ENCODE results near the gene KRTAP12-3.
A peak's percentile ranks its signal among the peaks of the same experiment; 100 is the strongest.
"Not testable (repeated sequence)": the region's sequence is repeated elsewhere in the genome, so short reads cannot be mapped to it uniquely, and the experiment has no call there.

KRTAP12-3 gene

DNA sequence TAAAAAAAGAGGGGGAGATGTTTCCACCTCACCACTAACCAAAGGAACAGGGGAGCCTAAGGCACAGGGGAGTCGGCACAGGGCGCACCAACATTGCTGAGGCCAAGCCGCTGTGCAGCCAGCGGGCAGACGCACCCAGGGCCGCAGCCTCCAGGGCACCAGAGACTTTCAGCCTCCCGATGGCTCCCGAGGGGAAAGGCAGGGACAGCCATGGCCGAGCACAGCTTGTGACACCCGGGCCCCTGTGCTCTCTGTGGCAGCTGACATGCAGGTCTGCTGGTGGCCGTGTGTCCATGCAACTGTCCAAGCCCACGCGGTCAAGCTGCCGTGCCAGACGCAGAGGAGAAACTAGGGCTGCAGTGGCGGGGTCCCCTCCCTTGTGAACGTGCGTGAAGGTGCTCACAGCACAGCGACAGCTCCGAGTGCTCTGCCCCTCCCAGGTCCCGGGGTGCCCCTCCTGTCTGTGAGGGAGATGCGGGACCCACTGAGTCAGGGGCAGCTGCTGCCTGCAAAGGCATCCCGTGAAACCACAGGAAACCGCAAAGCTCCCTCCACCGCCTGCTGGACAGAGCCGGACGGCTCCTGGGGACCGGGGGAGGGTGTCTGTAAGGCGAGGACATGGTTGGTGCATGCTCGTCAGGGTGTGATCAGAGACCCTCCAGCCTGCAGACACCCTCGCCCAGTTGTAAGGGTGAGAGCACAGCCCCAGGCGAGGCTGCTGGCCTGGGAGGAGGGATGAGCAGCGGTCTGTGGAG, 9.0 kb upstream of the KRTAP12-3 start:
- DNase-seq: no peak
- intact Hi-C loops (cut with DNase I): no loop called here

DNA sequence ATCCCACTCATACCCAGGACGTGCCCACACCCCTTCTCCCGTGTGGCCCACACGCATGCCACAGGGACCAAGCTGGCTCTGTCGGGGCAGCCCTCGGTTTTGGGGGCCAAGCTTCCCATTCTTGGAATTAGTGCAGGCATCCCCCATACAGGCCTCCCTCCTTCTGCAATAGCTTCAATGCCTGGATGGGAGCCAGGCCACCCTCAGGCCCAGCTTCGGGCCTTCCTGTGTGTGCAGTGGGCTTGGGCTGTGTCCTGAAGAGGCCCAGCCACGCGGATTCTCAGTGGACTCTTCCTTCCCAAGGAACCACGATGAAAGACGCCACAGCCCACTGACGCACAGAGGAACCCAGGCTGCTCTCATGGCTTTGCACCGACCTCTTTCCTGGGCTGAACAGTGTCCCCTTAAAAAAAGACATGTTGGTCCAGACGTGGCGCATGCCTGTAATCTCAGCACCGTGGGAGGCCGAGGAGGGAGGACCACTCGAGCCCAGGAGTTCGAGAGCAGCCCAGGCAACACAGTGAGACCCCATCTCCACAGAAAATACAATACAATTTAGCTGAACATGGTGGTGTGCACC, 8.1 kb upstream of the KRTAP12-3 start:
- intact Hi-C loops (cut with DNase I): no loop called here

DNA sequence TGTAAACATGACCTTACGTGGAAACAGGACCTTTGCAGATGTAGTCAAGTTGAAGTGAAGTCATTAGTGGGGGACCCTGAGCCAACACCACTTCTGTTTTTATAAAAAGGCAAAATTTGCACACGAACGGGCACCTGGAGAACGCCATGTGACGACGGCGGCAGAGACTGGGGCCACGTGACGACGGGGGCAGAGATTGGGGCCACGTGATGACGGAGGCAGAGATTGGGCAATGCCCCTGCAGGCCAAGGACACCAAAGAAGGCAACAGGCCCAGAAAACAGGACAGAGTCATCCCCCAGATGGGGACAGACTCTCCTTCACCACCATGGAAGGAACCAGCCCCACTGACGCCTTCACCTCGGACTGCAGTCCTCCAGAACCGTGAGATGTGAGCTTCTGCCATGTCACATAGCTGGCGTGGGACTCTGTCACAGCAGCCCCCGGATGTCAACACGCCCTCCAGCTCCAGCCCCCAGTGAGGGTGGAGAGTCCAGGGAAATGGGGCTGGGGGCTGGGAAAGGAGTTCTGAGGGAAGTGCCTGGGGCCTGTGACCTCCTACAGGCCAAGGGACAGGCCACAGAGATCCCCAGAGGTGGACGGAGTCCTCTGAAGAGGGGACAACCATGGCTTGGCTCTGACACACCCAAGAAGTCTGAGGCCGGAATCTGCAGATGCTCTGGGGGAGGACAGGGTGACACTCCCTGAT, 7.3 kb upstream of the KRTAP12-3 start:
- intact Hi-C loops (cut with DNase I): no loop called here
- DNase-seq: no peak

More for the DNA sequence above, 8.1 kb upstream of the KRTAP12-3 start:
- DNase-seq: no peak

DNA sequence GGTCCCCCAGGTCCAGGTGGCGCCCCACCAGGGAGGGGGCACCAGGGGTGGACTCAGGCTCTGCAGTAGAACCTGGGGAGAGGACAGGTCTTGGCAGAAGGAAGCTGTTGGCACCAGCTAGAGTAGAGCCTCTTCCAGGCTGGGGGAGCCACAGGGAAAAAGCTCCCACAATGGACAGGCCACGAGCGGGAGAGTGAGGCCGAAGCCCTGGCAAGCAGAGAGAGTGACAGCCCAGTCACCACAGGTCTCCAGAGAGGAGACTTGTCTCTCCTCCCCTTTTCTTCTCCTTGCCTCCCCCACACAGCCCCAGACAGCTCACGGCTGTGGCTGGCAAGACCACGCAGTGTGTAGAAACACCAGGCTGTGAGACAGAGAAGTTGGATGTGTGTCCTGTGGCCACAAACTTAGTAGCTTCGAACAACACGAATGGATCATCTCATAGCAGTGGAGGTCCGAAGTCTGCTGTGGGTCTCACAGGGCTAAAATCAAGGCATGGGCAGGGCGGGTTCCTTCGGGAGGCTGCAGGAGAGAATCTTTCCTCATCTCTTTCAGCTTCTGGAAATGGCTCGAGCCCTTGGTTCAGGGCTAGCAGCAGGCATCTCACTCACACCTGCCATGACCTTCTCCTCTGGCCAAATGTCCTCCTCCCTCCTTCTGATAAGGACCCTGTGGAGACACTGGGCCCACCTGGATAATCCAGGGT, 6.6 kb upstream of the KRTAP12-3 start:
- no peak for DNase-seq
- intact Hi-C loops (cut with DNase I): no loop called here

DNA sequence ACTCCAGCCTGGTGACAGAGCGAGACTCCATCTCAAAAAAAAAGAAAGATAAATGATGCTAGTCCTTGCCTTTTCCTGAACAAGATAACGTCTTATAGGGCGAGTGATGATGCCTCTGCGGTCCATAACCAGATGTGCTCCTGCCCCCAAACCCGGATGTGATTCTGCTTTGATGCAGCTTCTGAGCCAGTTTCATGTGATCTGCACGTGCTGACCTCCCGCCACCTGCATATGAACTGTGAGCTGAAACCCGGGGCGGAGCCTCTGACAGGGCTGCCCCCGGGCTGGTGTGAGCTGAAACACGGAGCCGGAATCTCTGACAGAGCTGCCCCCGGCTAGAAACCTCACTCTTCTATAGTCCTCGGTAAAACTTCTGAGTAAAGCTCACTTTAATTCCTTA, 4.6 kb upstream of the KRTAP12-3 start:
- intact Hi-C loops (cut with DNase I): no loop called here
- DNase-seq: no peak

DNA sequence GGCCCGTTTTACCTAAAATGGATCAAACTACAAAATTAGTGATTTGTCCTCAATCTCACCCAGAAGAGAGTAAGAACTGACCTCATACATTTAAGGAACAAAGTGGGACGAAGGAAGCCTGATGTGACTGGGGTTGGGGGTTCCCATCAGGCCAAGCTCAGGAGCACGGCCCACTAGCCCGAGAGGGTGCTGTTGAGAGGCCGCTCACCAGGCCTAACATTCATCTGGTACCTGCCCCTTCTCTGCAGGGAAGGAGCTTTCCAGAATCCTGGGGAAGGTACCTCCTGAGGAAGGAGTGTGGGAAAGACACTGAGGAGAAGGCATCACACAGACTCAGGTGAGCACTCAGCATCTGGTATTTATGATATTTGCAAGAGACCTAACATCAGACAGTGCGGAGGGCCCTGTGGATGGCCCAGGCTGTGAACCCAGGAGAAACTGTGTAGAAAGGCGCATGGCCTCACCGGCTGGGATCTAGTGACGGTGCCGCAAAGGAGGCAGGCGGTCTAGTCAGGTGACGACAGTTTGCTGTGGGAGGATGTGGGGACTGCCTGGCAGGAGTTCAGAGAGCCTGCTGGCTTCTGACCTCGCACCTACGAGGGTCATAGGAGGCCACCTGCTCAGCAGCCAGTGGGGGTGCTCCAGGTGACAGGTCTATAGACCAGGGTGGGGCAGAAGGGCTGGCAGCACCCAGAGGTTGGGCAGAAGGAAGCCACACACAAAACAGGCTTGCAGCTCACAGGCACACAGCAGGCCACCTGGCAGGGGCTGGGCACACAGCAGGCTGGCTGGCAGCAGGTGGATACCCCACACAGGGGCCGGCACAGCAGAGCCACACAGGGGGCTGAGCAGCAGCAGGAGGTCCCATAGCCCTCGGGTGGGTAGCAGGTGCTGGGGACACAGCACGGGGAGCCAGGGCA, 3.8 kb upstream of the KRTAP12-3 start:
- intact Hi-C loops (cut with DNase I): no loop called here
- no peak for DNase-seq

DNA sequence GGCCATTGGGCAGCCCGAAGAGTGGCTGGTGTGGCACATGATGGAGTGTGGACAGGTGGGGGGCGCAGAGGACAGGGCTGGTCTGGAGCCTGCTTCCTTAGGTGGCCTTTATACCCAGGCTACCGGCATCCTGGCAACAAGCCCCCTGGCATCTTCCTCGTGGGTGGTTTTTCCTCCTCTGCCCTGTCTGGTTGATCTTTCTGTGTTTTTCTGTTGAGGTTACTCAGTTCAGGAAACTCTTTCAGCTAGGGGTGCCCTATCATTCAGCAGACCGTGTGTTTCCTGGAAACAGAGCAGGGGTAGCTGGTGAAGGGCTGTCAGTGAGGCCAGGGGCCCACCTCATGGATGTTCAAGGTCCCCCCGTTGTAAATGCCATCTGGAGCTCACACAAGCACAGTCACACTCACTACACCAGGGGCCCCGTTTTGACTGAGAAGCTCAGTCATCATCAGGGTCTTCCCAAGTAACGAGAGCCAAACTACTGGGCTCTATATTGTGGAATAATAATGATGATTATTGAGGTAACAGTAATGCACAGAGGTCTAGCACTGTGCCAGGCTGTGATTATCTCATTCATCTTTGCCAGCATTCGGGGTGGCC, 3.1 kb upstream of the KRTAP12-3 start, which contains the start of gene KRTAP12-4:
TSS of gene KRTAP12-4 (minus strand) at position 84 of the 600 bp plus-strand sequence. CDS start at position 39, 45 bp downstream.
- DNase-seq: no peak
- intact Hi-C loops (cut with DNase I): no loop called here

DNA sequence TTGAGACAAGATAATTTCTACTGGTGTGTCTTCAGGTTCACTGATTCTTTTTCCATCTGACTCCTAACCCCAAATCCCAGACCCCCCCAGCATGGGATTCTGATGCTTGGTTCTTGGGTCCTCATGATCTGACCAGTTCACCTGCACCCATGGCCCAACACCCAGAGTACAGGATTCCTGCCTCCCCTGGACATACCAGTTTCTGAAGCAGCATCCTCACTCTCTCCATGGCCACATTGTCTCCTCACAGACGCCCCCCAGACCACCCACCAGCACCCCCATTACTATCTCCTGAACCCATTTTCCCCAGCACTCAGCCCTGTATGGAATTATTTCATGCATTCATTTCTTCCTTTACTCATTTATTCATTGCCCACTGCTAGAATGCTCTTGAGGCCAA, 864 bp upstream of the KRTAP12-3 start:
- intact Hi-C loops (cut with DNase I): no loop called here
- DNase-seq: no peak

DNA sequence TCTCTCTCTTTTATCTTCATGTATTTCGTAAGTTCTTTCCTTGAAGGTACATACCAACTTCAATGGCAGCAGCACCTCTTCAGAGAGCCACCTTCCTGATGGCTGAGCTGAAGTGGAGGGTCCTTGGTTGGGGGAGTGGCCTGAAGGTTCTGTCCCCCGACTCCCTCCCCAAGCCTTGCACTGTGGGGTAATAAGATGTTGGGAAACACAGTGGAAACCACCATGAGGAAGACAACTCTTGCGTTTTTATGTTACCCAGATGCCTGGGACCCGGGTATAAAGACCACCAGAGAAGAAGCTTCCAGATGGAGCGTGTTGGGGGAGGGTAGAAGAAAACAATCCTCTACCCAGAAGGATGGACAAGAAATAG, 794 bp downstream of the KRTAP12-3 start:
- intact Hi-C loops (cut with DNase I): no loop called here
- DNase-seq: no peak

DNA sequence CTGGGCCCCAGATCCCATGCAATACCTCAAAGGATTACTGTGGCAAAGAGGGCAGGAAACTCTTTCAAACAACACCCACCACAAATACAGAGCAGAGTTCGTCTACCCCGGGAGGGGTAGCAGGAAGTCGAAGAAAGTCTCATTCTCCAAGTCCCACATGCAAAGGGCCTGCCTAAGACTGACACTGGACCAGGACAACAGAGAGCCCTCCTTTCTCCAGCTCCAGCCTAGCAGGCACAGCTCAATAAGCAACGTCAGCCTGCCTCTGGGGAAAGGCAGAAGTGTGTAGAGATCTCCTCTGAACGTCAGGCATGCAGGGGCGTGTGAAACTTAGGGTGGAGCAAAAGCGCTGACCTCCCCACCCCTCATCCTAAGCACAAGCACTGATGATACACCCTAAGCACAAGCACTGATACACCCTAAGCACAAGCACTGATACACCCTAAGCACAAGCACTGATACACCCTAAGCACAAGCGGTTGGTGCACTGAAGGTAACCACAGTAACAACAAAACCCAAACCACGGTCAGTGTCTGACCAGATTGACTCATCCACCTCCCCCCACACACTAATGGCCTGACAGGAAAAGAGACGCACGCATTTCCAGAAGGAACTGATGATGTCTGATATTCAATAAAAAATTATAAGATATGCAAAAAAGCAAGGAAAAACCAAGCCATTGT, 1.3 kb downstream of the KRTAP12-3 start:
- no peak for DNase-seq

DNA sequence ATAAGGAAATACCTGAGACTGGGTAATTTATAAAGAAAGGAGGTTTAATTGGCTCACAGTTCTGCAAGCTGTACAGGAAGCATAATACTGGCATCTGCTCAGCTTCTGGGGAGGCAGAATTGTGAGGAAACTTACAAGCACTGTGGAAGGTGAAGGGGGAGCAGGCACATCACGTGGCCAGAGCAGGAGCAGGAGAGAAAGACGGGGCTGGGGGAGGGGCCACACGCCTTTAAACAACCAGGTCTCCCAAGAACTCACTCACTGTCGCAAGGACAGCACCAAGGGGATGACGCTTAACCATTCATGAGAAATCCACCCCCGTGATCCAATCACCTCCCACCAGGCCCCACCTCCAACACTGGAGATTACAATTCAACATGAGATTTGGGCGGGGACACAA, 3.8 kb downstream of the KRTAP12-3 start:
- intact Hi-C loops (cut with DNase I); DNase-seq: not testable (repeated sequence)

More for the DNA sequence above, 1.3 kb downstream of the KRTAP12-3 start:
- intact Hi-C loops (cut with DNase I): no loop called here

DNA sequence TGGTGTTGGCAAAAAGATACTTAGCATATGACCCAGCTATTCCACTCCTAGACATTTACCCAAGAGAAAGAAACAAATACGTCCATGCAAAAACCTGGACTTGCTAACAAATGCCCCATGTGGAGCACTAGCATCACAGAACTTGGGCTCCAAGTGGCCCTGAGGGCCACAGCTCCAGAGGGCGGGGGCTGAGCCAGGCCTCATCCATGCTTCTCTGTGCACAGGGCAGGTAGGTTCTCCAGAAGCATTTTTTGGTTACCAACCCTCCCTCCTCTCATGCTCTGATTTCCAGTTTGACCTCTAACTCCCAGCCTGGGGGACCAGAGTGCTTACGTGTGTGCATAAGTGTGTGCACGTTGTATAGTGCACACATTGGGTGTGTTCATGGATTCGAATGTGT, 7.0 kb downstream of the KRTAP12-3 start:
- no peak for DNase-seq
- intact Hi-C loops (cut with DNase I): no loop called here

DNA sequence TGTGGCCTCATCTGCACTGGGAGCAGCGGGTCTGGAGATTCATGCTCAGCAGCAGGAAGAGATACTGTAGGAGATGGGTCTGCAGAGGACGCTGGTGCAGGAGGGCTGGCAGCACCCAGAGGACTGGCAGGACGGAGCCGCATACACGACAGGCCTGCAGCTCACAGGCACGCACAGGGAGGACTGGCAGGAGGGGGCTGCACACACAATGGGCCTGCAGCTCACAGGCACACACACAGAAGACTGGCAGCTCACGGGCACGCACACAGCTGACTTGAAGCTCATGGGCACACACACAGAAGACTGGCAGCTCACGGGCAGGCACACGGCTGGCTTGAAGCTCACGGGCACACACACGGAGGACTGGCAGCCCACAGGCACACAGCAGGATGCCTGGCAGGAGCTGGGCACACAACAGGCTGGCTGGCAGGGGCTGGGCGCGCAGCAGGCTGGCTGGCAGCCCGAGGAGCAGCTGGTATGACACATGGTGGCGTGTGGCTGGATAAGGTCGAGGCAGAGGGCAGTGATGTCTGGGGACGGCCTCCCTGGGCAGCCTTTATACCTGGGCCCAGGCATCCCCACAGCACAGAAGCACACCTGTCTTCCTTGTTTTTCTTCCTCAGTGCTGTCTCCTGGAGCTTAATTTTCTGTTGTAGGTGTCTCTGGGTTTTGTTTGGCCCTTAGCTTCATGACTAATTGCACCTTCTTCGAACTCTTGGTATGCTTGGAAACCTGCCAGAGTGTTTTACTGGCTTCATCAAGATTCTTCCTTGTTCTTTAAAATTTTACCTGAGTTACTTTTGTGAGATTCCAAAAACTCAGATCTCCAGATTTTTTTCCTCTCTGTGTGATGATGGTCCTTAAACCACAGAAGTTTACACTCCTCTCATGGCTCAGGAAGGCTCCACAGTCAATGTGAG, 8.9 kb downstream of the KRTAP12-3 start, which contains the start of gene KRTAP12-2:
TSS of gene KRTAP12-2 (minus strand) at position 527 of the 920 bp plus-strand sequence. CDS start at position 486, 41 bp downstream.
- DNase-seq: peak in 1 of 42 donors; percentile 2
- intact Hi-C loops (cut with DNase I): no loop called here

DNA sequence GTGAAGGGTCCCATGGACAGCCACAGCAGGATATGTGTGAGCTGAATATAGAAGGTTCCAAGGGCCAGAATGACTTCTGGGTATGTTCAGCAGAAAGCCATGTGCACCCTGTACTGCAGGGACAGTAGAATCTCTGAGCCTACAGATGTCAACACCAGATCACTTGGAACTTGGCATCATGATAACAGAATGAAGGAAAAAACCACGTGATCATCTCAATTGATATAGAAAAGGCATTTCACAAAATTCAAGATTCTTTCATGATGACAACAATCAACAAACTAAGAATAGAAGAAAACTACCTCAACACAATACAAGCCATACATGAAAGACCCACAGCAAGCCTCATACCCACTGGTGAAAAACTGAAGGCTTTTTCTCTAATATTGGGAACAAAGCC, 9.9 kb downstream of the KRTAP12-3 start:
- no peak for DNase-seq
- intact Hi-C loops (cut with DNase I): no loop called here

DNA sequence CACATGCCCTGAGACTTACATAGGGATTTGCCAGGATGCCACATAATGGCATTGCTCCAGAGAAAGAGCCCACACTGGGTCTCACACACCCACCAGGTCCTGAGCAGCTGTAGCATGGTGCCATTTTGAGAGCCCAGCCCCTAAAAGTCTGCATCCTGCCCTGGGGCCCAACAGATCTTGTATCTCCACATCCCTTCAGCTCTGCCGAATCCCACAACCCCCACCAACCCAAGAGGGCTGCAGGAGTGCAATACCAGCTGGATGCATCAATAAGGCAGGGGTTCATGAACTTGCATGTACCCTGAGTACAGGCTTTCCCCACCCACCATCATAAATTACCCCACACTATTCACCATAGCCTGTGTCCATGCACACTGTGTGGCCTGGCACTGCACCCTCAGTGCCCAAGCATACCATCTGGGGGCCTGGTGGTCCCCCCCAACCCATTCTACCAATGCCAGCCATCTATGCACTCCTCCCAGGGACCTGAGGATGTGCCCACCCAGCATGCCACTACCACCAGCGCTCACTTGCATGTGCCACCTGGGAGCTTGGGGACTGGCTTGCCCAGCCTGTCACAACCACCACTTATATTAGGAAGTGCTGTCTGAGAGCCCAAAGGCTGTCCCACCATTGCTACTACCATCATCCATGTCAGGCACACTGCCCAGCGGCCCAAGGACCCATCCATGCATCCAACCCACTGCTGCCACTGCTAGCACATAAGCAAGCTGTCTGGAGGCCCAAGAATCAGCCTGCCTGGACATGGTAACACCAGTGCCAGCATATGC, 13.1 kb downstream of the KRTAP12-3 start:
- intact Hi-C loops (cut with DNase I): no loop called here
- no peak for DNase-seq

DNA sequence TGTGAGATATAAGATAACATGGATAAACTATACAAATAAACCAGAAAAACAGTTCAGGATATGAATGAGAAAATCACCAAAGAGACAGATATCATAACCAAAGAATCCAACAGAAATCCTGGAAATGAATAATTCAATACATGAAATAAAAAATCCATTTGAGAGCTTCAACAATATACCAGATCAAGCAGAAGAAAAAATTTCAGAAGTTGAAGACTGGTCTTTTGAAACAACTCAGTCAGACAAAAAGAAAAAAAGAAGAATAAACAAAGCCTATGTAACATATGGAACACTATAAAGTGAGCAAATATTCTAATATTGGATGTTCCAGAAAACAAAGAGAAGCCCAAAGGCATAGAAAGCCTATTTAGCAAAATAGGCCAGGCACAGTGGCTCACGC, 14.2 kb downstream of the KRTAP12-3 start:
- intact Hi-C loops (cut with DNase I): no loop called here
- DNase-seq: no peak
